ENCODE data around the gene MED28.

Gene MED28

DNA sequence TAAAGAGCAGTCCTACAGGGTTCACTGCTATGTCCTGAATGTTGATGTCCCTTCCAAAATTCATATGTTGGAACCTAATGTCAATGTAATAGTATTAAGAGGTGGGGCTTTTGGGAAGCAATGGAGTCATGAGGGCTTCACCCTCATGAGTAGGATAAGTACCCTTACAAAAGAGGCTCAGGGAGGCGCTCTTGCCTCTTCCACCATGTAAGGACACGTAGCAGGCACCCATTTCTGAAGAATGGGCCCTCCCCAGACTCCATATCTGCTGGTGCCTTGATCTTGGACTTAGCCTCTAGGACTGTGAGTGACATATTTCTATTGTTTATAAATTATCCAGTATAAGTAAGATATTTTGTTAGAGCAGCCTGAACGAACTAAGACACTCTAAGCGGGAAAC is 15.8 kb downstream of the MED28 start:
- no peak overlapping the region for H4K8ac ChIP-seq (ENCODE audit: low read length)
- no peak overlapping the region for H2BK120ac ChIP-seq (ENCODE audit: low read depth, low read length)
- no peak overlapping the region for H3K27ac ChIP-seq (ENCODE audit: low read length, poor library complexity, severe bottlenecking)
- no peak overlapping the region for H2BK12ac ChIP-seq (ENCODE audit: low read length in 2 of 2)
- H3K4me2 ChIP-seq (ENCODE audit: low read length, poor library complexity, severe bottlenecking), result no peak overlapping the region
- H3K36me3 ChIP-seq (ENCODE audit: control insufficient read depth in 1 of 2, insufficient read depth in 2 of 2, low read depth in 1 of 2, low read length in 2 of 2), result peaks cover 45 to 97% of the 10 kb centered on the region in 2 experiments
- no peak overlapping the region for H2BK5ac ChIP-seq (ENCODE audit: low read depth, low read length, poor library complexity, severe bottlenecking)
- H4K91ac ChIP-seq (ENCODE audit: low read length), result no peak overlapping the region
- no peak overlapping the region for H3K18ac ChIP-seq (ENCODE audit: low read depth in 1 of 2, low read length in 2 of 2)
- peaks cover 36% of the 10 kb centered on the region for H3K79me1 ChIP-seq (replicated peaks; ENCODE audit: low read length, poor library complexity, severe bottlenecking)
- H3K4me1 ChIP-seq (ENCODE audit: control insufficient read depth, insufficient read depth, low read depth, low read length), result no peaks in the 10 kb centered on the region
- H3K4ac ChIP-seq (ENCODE audit: low read depth in 1 of 2, low read length in 2 of 2), result no peak overlapping the region
- H2BK15ac ChIP-seq (ENCODE audit: low read depth, poor library complexity, severe bottlenecking), result no peak overlapping the region
- no peak overlapping the region for H3K4me3 ChIP-seq (ENCODE audit: insufficient read depth in 1 of 2, low read depth in 1 of 2, low read length in 2 of 2)
- H3K9ac ChIP-seq (ENCODE audit: low read length), result no peak overlapping the region
- H3K27me3 ChIP-seq (ENCODE audit: control insufficient read depth in 1 of 2, insufficient read depth in 1 of 2, low read length in 2 of 2), result no peaks in the 10 kb centered on the region
- no peak for DNase-seq
- H3K14ac ChIP-seq (ENCODE audit: low read length in 2 of 2), result no peak overlapping the region
- H3K23ac ChIP-seq (ENCODE audit: low read length in 2 of 2), result no peak overlapping the region
- over 99% methylated on average over 4 of the region's 4 CpGs for WGBS
- no peak overlapping the region for H2AFZ ChIP-seq (ENCODE audit: low read depth, low read length)
- no peaks in the 10 kb centered on the region for H3K9me3 ChIP-seq (ENCODE audit: control insufficient read depth, low read length)
- no peak overlapping the region for H2AK5ac ChIP-seq (ENCODE audit: low read length, severe bottlenecking)

DNA sequence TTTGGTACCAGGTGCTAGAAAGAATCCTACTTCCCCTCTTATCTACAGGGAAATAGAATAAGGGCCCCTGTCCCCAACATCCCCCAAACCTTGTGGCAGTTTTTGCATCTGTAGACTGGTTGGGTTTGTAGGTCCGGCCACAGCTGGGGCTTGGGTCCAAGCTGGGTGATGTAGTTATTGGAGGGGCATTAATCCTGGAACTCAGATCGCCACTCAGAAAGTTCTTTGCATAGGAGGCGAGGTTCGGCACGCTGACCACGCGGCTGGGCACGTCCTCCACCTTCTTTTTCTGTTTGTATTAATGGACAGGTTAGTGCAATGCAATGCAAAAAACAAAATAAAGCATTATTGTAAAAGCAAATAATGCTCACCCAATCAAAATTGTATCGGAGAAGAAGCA is 19.2 kb downstream of the MED28 start:
- no peak overlapping the region for H2AFZ ChIP-seq (ENCODE audit: low read depth, low read length)
- no peak overlapping the region for H2BK120ac ChIP-seq (ENCODE audit: low read depth, low read length)
- H3K14ac ChIP-seq (ENCODE audit: low read length in 2 of 2), result no peak overlapping the region
- no peak overlapping the region for H2BK5ac ChIP-seq (ENCODE audit: low read depth, low read length, poor library complexity, severe bottlenecking)
- no peaks in the 10 kb centered on the region for H3K9me3 ChIP-seq (ENCODE audit: control insufficient read depth, low read length)
- peak overlapping the region; percentile 37 for H3K4me2 ChIP-seq (ENCODE audit: low read length, poor library complexity, severe bottlenecking)
- 96% methylated on average over 9 of the region's 9 CpGs for WGBS
- H3K9ac ChIP-seq (ENCODE audit: low read length), result no peak overlapping the region
- no peak overlapping the region for H2AK5ac ChIP-seq (ENCODE audit: low read length, severe bottlenecking)
- H3K36me3 ChIP-seq (ENCODE audit: control insufficient read depth in 1 of 2, insufficient read depth in 2 of 2, low read depth in 1 of 2, low read length in 2 of 2), result peaks cover 29 to 87% of the 10 kb centered on the region in 2 experiments
- no peak overlapping the region for H2BK15ac ChIP-seq (ENCODE audit: low read depth, poor library complexity, severe bottlenecking)
- no peak overlapping the region for H3K23ac ChIP-seq (ENCODE audit: low read length in 2 of 2)
- H3K18ac ChIP-seq (ENCODE audit: low read depth in 1 of 2, low read length in 2 of 2), result no peak overlapping the region
- no peak overlapping the region for H3K4ac ChIP-seq (ENCODE audit: low read depth in 1 of 2, low read length in 2 of 2)
- no peak overlapping the region for H4K91ac ChIP-seq (ENCODE audit: low read length)
- H3K4me3 ChIP-seq (ENCODE audit: insufficient read depth in 1 of 2, low read depth in 1 of 2, low read length in 2 of 2), result no peak overlapping the region
- peaks cover 2% of the 10 kb centered on the region for H3K4me1 ChIP-seq (ENCODE audit: control insufficient read depth, insufficient read depth, low read depth, low read length)
- DNase-seq, result no peak
- H3K79me1 ChIP-seq (replicated peaks; ENCODE audit: low read length, poor library complexity, severe bottlenecking), result peaks cover 22% of the 10 kb centered on the region
- no peak overlapping the region for H3K27ac ChIP-seq (ENCODE audit: low read length, poor library complexity, severe bottlenecking)
- no peaks in the 10 kb centered on the region for H3K27me3 ChIP-seq (ENCODE audit: control insufficient read depth in 1 of 2, insufficient read depth in 1 of 2, low read length in 2 of 2)
- no peak overlapping the region for H4K8ac ChIP-seq (ENCODE audit: low read length)
- no peak overlapping the region for H2BK12ac ChIP-seq (ENCODE audit: low read length in 2 of 2)

DNA sequence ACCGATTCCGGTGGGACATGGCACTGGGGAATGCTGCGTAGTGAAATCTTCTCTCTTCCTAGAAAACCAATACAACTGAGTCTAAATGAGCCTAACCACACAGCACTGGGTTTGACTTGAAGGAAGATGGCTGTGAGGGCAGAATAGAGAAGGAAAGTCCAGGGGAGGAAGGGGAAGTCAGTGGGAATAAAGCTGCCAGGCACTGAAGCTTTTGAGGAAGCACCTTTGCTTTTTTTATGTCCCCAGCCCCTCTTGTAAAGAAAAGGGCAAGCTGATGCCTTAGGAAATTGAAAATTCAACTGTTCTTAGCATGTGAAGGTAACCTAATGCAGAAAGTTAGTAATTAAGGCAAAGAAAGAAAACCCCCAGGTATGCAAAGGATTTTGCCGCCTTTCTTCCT is 20.6 kb downstream of the MED28 start:
- Histone ChIP-seq H3K4me1 (ENCODE audit: control insufficient read depth, insufficient read depth, low read depth, low read length) (peaks cover 2% of the 10 kb centered on the region), H3K18ac (ENCODE audit: low read depth in 1 of 2, low read length in 2 of 2) (no peak overlapping the region), H3K9me3 (ENCODE audit: control insufficient read depth, low read length) (no peaks in the 10 kb centered on the region), H4K91ac (ENCODE audit: low read length) (no peak overlapping the region), H2BK12ac (ENCODE audit: low read length in 2 of 2) (no peak overlapping the region), H3K23ac (ENCODE audit: low read length in 2 of 2) (no peak overlapping the region), H3K79me1 (replicated peaks; ENCODE audit: low read length, poor library complexity, severe bottlenecking) (peaks cover 20% of the 10 kb centered on the region), H2AFZ (ENCODE audit: low read depth, low read length) (no peak overlapping the region), H3K36me3 (ENCODE audit: control insufficient read depth in 1 of 2, insufficient read depth in 2 of 2, low read depth in 1 of 2, low read length in 2 of 2) (peaks cover 34 to 81% of the 10 kb centered on the region in 2 experiments), H3K4ac (ENCODE audit: low read depth in 1 of 2, low read length in 2 of 2) (no peak overlapping the region), H3K14ac (ENCODE audit: low read length in 2 of 2) (no peak overlapping the region), H2BK5ac (ENCODE audit: low read depth, low read length, poor library complexity, severe bottlenecking) (no peak overlapping the region), H2AK5ac (ENCODE audit: low read length, severe bottlenecking) (no peak overlapping the region), H2BK120ac (ENCODE audit: low read depth, low read length) (no peak overlapping the region), H3K9ac (ENCODE audit: low read length) (no peak overlapping the region), H3K27me3 (ENCODE audit: control insufficient read depth in 1 of 2, insufficient read depth in 1 of 2, low read length in 2 of 2) (no peaks in the 10 kb centered on the region), H3K4me3 (ENCODE audit: insufficient read depth in 1 of 2, low read depth in 1 of 2, low read length in 2 of 2) (no peak overlapping the region), H2BK15ac (ENCODE audit: low read depth, poor library complexity, severe bottlenecking) (no peak overlapping the region), H3K27ac (ENCODE audit: low read length, poor library complexity, severe bottlenecking) (no peak overlapping the region), H4K8ac (ENCODE audit: low read length) (no peak overlapping the region), H3K4me2 (ENCODE audit: low read length, poor library complexity, severe bottlenecking) (no peak overlapping the region)
- 100% methylated on average over 2 of the region's 4 CpGs for WGBS
- no peak for DNase-seq

DNA sequence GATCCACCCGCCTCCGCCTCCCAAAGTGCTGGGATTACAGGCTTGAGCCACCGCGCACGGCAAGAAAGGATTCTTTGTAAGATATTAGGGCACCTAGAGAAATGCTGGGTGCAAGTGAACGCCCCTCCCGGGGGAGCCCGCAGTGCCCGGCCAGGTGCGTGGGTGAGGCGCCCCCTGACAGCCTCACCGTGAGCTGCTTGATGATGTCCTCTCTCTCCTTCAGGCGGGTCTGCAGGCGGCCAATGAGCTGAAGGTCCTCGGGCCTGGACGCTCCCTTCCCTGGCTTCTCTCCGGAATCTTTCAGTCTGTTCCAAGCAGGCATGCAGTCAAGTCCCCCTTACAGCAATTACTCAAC is 21.9 kb downstream of the MED28 start:
- Histone ChIP-seq H3K4me1 (ENCODE audit: control insufficient read depth, insufficient read depth, low read depth, low read length) (peaks cover 2% of the 10 kb centered on the region), H3K9me3 (ENCODE audit: control insufficient read depth, low read length) (no peaks in the 10 kb centered on the region), H3K4me3 (ENCODE audit: insufficient read depth in 1 of 2, low read depth in 1 of 2, low read length in 2 of 2) (no peak overlapping the region), H3K14ac (ENCODE audit: low read length in 2 of 2) (no peak overlapping the region), H3K4ac (ENCODE audit: low read depth in 1 of 2, low read length in 2 of 2) (no peak overlapping the region), H2AFZ (ENCODE audit: low read depth, low read length) (no peak overlapping the region), H4K8ac (ENCODE audit: low read length) (no peak overlapping the region), H3K27ac (ENCODE audit: low read length, poor library complexity, severe bottlenecking) (no peak overlapping the region), H3K18ac (ENCODE audit: low read depth in 1 of 2, low read length in 2 of 2) (no peak overlapping the region), H4K91ac (ENCODE audit: low read length) (no peak overlapping the region), H3K23ac (ENCODE audit: low read length in 2 of 2) (no peak overlapping the region), H2BK12ac (ENCODE audit: low read length in 2 of 2) (no peak overlapping the region), H2BK120ac (ENCODE audit: low read depth, low read length) (no peak overlapping the region), H2BK5ac (ENCODE audit: low read depth, low read length, poor library complexity, severe bottlenecking) (no peak overlapping the region), H3K27me3 (ENCODE audit: control insufficient read depth in 1 of 2, insufficient read depth in 1 of 2, low read length in 2 of 2) (no peaks in the 10 kb centered on the region), H3K9ac (ENCODE audit: low read length) (no peak overlapping the region), H3K79me1 (replicated peaks; ENCODE audit: low read length, poor library complexity, severe bottlenecking) (peaks cover 14% of the 10 kb centered on the region), H3K4me2 (ENCODE audit: low read length, poor library complexity, severe bottlenecking) (no peak overlapping the region), H2AK5ac (ENCODE audit: low read length, severe bottlenecking) (no peak overlapping the region), H3K36me3 (ENCODE audit: control insufficient read depth in 1 of 2, insufficient read depth in 2 of 2, low read depth in 1 of 2, low read length in 2 of 2) (peaks cover 29 to 68% of the 10 kb centered on the region in 2 experiments), H2BK15ac (ENCODE audit: low read depth, poor library complexity, severe bottlenecking) (no peak overlapping the region)
- 90% methylated on average over 17 of the region's 17 CpGs for WGBS
- DNase-seq, result no peak
